Pancreas (tissue), 10 donors: ENCODE results near the gene ZNF547. TPM values are rescaled to one million over a fixed set of nuclear protein-coding genes. Genes with fewer than 3 reads are reported as not detected.
A peak's percentile ranks its signal among the peaks of the same experiment; 100 is the strongest.

Experiments
- ATAC-seq, 4 donors: fragments of 200-7000 bp; cut with Tn5 transposase; one replicate each; pipeline versions ENCODE4 v1.8.0 to v1.9.1; 2020; ENCODE audit warnings: mild to moderate bottlenecking in 4 of 4, moderate library complexity in 4 of 4
- DNase-seq, 6 donors: peaks; one replicate each; pipeline ENCODE4 v3.0.0-alpha.2; 2020
- FAIRE-seq: peaks from 2 replicates; lab custom pipeline; 2012; peaks lifted over from hg19 to GRCh38; lab: Jason Lieb, UNC
- H3K27ac ChIP-seq, 4 donors: fragments of 200-600 bp; sonication (generic); 1 replicate in 3 of 4; 2 replicates in 1 of 4; pipeline versions ENCODE4 v1.5.0 to v1.8.0; 2020
- H3K27me3 ChIP-seq, 4 donors: fragments of 200-600 bp; one replicate each; pipeline ENCODE4 v1.8.0; 2021
- H3K36me3 ChIP-seq, 3 donors: fragments of 200-600 bp; sonication (generic) in 1 of 3; one replicate each; pipeline versions ENCODE4 v1.5.0 to v1.8.0; 2020 to 2021
- H3K4me1 ChIP-seq, 3 donors: fragments of 200-600 bp; one replicate each; pipeline ENCODE4 v1.8.0; 2021
- H3K4me3 ChIP-seq, 4 donors: fragments of 200-600 bp; sonication (generic) in 2 of 4; one replicate each; pipeline versions ENCODE4 v1.5.0 to v1.8.0; 2020 to 2021
- H3K9me3 ChIP-seq, 4 donors: fragments of 200-600 bp; one replicate each; pipeline ENCODE4 v1.8.0; 2021
- WGBS, 2 donors: extraction: QIAGEN DNeasy Blood & Tissue Kit; methylation state at CpG; one replicate each; pipeline ENCODE4 v1.1.7; 2013; 5-methylcytosine and 5-hydroxymethylcytosine counted together
- intact Hi-C, 3 donors: fragments of 100-400 bp; cut with DNase I; formaldehyde crosslinking; loops; one replicate each; pipeline versions ENCODE4 v1.11.1 to v1.14.2; 2022
- polyA plus RNA-seq, 2 donors: library from polyadenylated mRNA; stranded (reverse); fragments of 200-250 nt; gene quantifications; one replicate each; pipeline ENCODE4 v1.2.3, GENCODE V29; 2013
- total RNA-seq, 6 donors: library from RNA; stranded (reverse); fragmentation: NEBNext Ultra II Directional in 4 of 6; extraction: Animal tissue kit (Norgen Biotek cat#: 25700) in 4 of 6; gene quantifications; one replicate each; pipeline versions ENCODE4 v1.2.1 to v1.2.4, GENCODE V29; 2021 to 2023
- TF ChIP-seq, protein P1 (sequence below), 4 donors: fragments of 200-600 bp; sonication (generic) in 3 of 4; IDR thresholded peaks; one replicate each; pipeline versions ENCODE4 v1.5.0 to v1.8.0; 2021; ENCODE audit warnings: antibody characterized with exemption in 4 of 4
- donor health status: healthy with polysubstance abuse.
- donor health status: DM: no; HTN: no; CAD: no; lungs with moderate emphysema.
- donor health status: DM: no; HTN: no; CAD: no.
- donor health status: control.
- donor health status: control.
- donor health status: Bipolar disorder and iron deficiency.
- donor health status: DM: yes; HTN: yes; CAD: no.
- donor health status: DM: no; HTN: no; CAD: no.
- donor health status: DM: no; HTN: no; CAD: no.
- donor health status: DM: yes; HTN: yes; CAD: no.

ZNF547 gene
- total and polyA plus RNA-seq, 8 donors = 0.60 to 4.1 (median 1.3) TPM

DNA sequence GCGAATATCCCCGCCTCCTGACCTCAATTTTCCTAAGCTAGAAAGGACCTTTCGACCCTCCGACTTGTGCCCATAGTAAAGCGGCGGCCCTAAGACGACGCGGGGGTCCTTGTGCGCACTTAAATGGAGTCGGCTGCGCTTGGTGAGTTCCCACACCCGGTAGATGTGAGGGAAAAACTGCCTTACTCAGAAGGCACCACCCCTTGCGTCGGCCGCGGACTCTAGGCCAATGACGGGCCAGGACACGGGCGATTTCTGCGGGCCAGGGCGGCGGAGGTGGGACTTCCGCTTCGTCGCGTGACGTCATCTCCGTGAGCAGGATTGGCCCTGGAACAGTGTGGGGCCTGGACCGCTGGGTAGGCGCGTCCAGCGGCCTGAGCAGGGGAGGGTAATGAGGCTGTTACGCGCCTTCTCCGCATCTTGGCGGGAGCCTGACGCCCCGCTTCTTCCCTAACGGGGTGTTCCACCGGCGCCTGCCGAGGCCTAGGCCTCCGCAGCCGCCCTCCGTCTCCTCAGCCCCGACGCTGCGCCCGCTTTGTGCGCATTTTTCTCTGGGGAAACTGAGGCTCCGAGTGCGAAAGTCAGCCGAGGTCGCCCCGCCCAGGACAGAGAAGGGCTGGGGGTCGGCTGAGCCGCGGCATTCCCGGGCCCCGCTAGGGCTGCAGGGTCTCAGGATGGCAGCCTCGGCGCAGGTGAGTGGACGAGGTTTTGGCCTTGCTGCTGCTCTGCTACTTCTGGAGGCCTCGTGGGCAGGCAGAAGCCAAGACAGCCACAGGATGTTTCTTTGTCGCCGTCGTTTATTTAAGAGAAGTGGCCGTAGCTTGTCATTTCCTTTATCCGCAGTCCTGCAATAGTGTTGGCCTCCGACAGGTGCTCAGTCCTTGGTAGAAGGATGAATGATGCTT, 42.9 kb upstream of the ZNF547 start, which contains the start of gene ZNF543:
TSS of gene ZNF543 (plus strand) at position 293 of the 905 bp plus-strand sequence. CDS start at position 675, 382 bp downstream.
- H3K4me3 ChIP-seq = peak within 1 kb of the TSS; percentile 64 to 72 (median 68)
- no peaks in the 10 kb centered on the region for H3K27me3 ChIP-seq
- ATAC-seq (peak; percentile 99 to 100 (median 100)), FAIRE-seq (no peak), DNase-seq (peak; percentile 87 to 95 (median 94))
- peaks cover 0 to 19% (median 0%) of the 10 kb centered on the region in 3 donors for H3K36me3 ChIP-seq
- no peaks in the 10 kb centered on the region for H3K4me1 ChIP-seq
- 1% methylated on average over 63 to 71 of the region's 71 CpGs for WGBS, 2 donors
- intact Hi-C loops = no loop called here
- H3K9me3 ChIP-seq = no peaks in the 10 kb centered on the region
- peak within 1 kb of the TSS; percentile 47 to 71 (median 58) for H3K27ac ChIP-seq
- TF ChIP-seq, protein P1, sequence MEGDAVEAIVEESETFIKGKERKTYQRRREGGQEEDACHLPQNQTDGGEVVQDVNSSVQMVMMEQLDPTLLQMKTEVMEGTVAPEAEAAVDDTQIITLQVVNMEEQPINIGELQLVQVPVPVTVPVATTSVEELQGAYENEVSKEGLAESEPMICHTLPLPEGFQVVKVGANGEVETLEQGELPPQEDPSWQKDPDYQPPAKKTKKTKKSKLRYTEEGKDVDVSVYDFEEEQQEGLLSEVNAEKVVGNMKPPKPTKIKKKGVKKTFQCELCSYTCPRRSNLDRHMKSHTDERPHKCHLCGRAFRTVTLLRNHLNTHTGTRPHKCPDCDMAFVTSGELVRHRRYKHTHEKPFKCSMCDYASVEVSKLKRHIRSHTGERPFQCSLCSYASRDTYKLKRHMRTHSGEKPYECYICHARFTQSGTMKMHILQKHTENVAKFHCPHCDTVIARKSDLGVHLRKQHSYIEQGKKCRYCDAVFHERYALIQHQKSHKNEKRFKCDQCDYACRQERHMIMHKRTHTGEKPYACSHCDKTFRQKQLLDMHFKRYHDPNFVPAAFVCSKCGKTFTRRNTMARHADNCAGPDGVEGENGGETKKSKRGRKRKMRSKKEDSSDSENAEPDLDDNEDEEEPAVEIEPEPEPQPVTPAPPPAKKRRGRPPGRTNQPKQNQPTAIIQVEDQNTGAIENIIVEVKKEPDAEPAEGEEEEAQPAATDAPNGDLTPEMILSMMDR (IDR thresholded peaks at IDR 0.05) = no peak

DNA sequence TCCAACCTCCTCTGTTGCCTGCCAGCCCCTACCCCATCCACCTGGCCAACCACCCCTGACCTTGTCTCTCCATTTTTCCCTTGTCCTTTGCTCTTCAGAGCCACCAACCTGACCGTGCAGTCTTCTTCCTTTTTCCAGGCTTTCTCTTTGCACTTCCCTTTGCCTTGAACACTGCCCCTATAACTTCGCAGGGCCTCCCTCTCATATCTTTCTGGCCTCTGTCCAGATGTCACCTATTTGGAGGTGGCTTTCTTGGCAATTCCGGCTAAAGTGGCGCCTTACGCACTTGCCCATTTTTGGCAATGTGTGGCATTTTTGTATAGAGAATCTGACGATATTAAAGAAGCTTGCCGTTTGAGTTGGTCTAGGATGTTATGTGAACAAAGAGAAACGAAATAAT, 42.2 kb upstream of the ZNF547 start:
- intact Hi-C loops = no loop called here
- ATAC-seq = no peak
- Histone ChIP-seq H3K4me3 (peak overlapping the region; percentile 64 to 72 (median 68)), H3K27ac (no peak overlapping the region), H3K9me3 (no peaks in the 10 kb centered on the region), H3K4me1 (no peaks in the 10 kb centered on the region), H3K36me3 (peaks cover 0 to 26% (median 0%) of the 10 kb centered on the region in 3 donors), H3K27me3 (no peaks in the 10 kb centered on the region)
- TF ChIP-seq, protein P1 (IDR thresholded peaks at IDR 0.05) = no peak
- DNase-seq = no peak
- no peak for FAIRE-seq
- WGBS, 2 donors = 22 to 23% methylated on average over 8 of the region's 8 CpGs

DNA sequence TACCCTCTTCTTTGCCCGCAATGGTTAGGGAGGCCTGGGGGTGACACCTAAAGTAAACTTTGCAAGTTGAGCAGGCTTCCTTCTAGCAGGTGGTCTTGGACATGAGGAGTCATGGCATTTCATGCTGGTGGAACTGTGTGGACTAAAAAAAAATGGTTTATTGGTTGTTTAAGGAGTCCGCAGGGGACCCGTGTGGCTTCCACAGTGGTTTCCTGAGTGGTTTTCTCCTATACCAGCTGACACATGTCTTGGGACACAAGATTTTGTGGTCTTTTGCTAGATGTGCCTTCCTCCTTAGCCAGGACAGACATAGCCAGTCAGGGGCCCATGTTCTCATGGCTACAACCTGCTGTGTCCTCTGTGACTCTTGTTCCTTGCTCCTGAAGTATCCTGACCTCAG, 41.6 kb upstream of the ZNF547 start:
- H3K27ac ChIP-seq = no peak overlapping the region
- TF ChIP-seq, protein P1 (IDR thresholded peaks at IDR 0.05) = no peak
- intact Hi-C loops = no loop called here
- 75 to 82% methylated on average over 3 of the region's 3 CpGs for WGBS, 2 donors
- peak overlapping the region in 2 of 4 donors; percentile 70 to 72 for H3K4me3 ChIP-seq
- peaks cover 0 to 31% (median 0%) of the 10 kb centered on the region in 3 donors for H3K36me3 ChIP-seq
- DNase-seq = no peak
- no peaks in the 10 kb centered on the region for H3K27me3 ChIP-seq
- no peak for ATAC-seq
- H3K9me3 ChIP-seq = no peaks in the 10 kb centered on the region
- H3K4me1 ChIP-seq = no peaks in the 10 kb centered on the region
- no peak for FAIRE-seq

DNA sequence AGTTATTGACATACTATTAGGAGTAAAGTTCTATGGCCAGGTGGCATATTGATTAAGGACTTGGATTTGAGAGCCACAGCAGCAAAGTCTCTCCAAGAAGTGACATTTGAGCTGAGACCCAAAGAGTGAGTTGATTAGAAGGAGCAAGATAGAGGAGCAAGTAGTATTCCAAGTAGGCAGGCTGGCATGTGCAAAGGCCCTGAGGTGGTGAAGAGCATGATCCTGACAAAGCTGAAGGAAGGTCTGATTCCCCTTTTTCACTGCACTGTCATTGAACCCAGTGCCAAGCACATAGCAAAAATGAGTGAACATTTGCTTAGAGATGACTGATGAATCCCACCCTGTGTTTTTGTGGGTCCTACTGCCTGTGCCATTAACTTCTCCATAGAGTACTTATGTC, 38.4 kb upstream of the ZNF547 start:
- no peaks in the 10 kb centered on the region for H3K27me3 ChIP-seq
- H3K4me3 ChIP-seq = no peak overlapping the region
- TF ChIP-seq, protein P1 (IDR thresholded peaks at IDR 0.05) = no peak
- no peaks in the 10 kb centered on the region for H3K4me1 ChIP-seq
- ATAC-seq (no peak), FAIRE-seq (no peak), DNase-seq (no peak)
- H3K36me3 ChIP-seq = peaks cover 0 to 54% (median 15%) of the 10 kb centered on the region in 3 donors
- intact Hi-C loops = no loop called here
- no peak overlapping the region for H3K27ac ChIP-seq
- no peaks in the 10 kb centered on the region for H3K9me3 ChIP-seq

DNA sequence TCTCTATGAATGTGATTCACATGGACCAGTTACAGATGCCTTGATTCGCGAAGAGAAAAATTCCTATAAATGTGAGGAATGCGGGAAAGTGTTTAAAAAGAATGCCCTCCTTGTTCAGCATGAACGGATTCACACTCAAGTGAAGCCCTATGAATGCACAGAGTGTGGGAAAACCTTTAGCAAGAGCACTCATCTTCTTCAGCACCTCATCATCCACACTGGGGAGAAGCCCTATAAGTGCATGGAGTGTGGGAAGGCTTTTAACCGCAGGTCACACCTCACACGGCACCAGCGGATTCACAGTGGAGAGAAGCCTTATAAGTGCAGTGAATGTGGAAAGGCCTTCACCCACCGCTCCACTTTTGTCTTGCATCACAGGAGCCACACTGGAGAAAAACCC, 35.4 kb upstream of the ZNF547 start:
- Histone ChIP-seq H3K4me1 (no peaks in the 10 kb centered on the region), H3K4me3 (no peak overlapping the region), H3K36me3 (peaks cover 0 to 54% (median 15%) of the 10 kb centered on the region in 3 donors), H3K27ac (no peak overlapping the region), H3K27me3 (no peaks in the 10 kb centered on the region), H3K9me3 (no peaks in the 10 kb centered on the region)
- 94 to 97% methylated on average over 8 of the region's 8 CpGs for WGBS, 2 donors
- TF ChIP-seq, protein P1 (IDR thresholded peaks at IDR 0.05) = no peak
- intact Hi-C loops = no loop called here
- no peak for ATAC-seq
- no peak for FAIRE-seq
- no peak for DNase-seq
